Thoracic aorta (tissue), 2 donors: ENCODE measurements around the gene UBL4A. TPM values are rescaled to one million over a fixed set of nuclear protein-coding genes. Genes with fewer than 3 reads are reported as not detected.

ENCODE experiments used
- ATAC-seq: fragments of 150-250 bp; one replicate; pipeline ENCODE4 v1.8.0; 2017; ENCODE audit warnings: low read depth; ENCODE audit not compliant: insufficient number of reproducible peaks, low FRiP score
- DNase-seq: peaks from one replicate; pipeline ENCODE4 v3.0.0-alpha.2; 2020; ENCODE audit warnings: low spot score
- H3K27ac ChIP-seq, 2 donors: fragments of 200-600 bp; sonication (generic); 1 replicate in 1 of 2; 2 replicates in 1 of 2; pipeline ENCODE4 v1.5.1; 2016; ENCODE audit warnings: mild to moderate bottlenecking in 2 of 2, moderate library complexity in 2 of 2
- H3K27me3 ChIP-seq: fragments of 200-600 bp; sonication (generic); replicated peaks from 2 replicates; pipeline ENCODE4 v1.6.0; 2016; ENCODE audit warnings: mild to moderate bottlenecking; ENCODE audit not compliant: insufficient read depth
- H3K36me3 ChIP-seq: fragments of 200-600 bp; sonication (generic); one replicate; pipeline ENCODE4 v1.5.1; 2016
- H3K4me1 ChIP-seq, 2 donors: fragments of 200-600 bp; sonication (generic); 1 replicate in 1 of 2; 2 replicates in 1 of 2; pipeline versions ENCODE4 v1.5.1 to v1.6.0; 2016; ENCODE audit warnings: low read depth in 2 of 2, mild to moderate bottlenecking in 1 of 2; ENCODE audit not compliant: control insufficient read depth in 1 of 2
- H3K4me3 ChIP-seq: fragments of 200-600 bp; sonication (generic); 2 replicates; pipeline ENCODE4 v1.5.1; 2016; ENCODE audit warnings: mild to moderate bottlenecking
- H3K9me3 ChIP-seq: fragments of 200-600 bp; sonication (generic); 2 replicates; pipeline ENCODE4 v1.5.1; 2016
- CTCF ChIP-seq: fragments of 200-600 bp; sonication (generic); IDR thresholded peaks from one replicate; pipeline ENCODE4 v1.5.1; 2019; ENCODE audit warnings: antibody characterized with exemption
- total RNA-seq, 2 donors: library from RNA; depleted of rRNA; stranded (reverse); fragments of >200 nt; gene quantifications; one replicate each; pipeline versions ENCODE4 v1.1.0 to v1.2.3, GENCODE V29; 2016

Gene UBL4A
- total RNA-seq, 2 donors from 2014 or later, result 28.1 to 67.1 TPM

GRCh38 chrX:154437971-154438893 lies 48.2 kb downstream of the UBL4A start:
- H3K9me3 ChIP-seq, result no peaks in the 10 kb centered on the region
- no peaks in the 10 kb centered on the region for H3K27me3 ChIP-seq
- no peak for TF ChIP-seq CTCF
- DNase-seq, result no peak
- H3K27ac ChIP-seq, result peak overlapping the region in 1 of 2 donors; percentile 71
- no peak for ATAC-seq
- H3K4me1 ChIP-seq, result peaks cover 0 to 14% of the 10 kb centered on the region in 2 donors
- peak overlapping the region; percentile 78 for H3K4me3 ChIP-seq
- H3K36me3 ChIP-seq, result no peaks in the 10 kb centered on the region

- H3K27ac ChIP-seq, result peak within 1 kb of the TSS; percentile 71 to 72
- H3K9me3 ChIP-seq, result no peaks in the 10 kb centered on the region
- peak within 1 kb of the TSS; percentile 78 for H3K4me3 ChIP-seq
- DNase-seq (no peak), ATAC-seq (peak; percentile 41)
- no peaks in the 10 kb centered on the region for H3K36me3 ChIP-seq
- TF ChIP-seq CTCF, result no peak
- H3K4me1 ChIP-seq, result peaks cover 0 to 13% of the 10 kb centered on the region in 2 donors
- no peaks in the 10 kb centered on the region for H3K27me3 ChIP-seq
Measured at GRCh38 chrX:154436983-154437752, 49.2 kb downstream of the UBL4A start, which contains the start of gene GDI1. TSS of gene GDI1 (plus strand) at chrX:154437154. CDS start at chrX:154437255, 101 bp downstream.

GRCh38 chrX:154436374-154436982 lies 49.9 kb downstream of the UBL4A start:
- Histone ChIP-seq H3K4me3 (peak overlapping the region; percentile 78), H3K4me1 (peaks cover 0 to 13% of the 10 kb centered on the region in 2 donors), H3K36me3 (no peaks in the 10 kb centered on the region), H3K27ac (peak overlapping the region; percentile 71 to 72), H3K27me3 (no peaks in the 10 kb centered on the region), H3K9me3 (no peaks in the 10 kb centered on the region)
- DNase-seq (no peak), ATAC-seq (no peak)
- no peak for TF ChIP-seq CTCF

- no peaks in the 10 kb centered on the region for H3K36me3 ChIP-seq
- no peaks in the 10 kb centered on the region for H3K27me3 ChIP-seq
- H3K4me3 ChIP-seq, result no peak overlapping the region
- no peaks in the 10 kb centered on the region for H3K9me3 ChIP-seq
- H3K4me1 ChIP-seq, result peaks cover 0 to 14% of the 10 kb centered on the region in 2 donors
- H3K27ac ChIP-seq, result no peak overlapping the region
- ATAC-seq, result no peak
- DNase-seq, result no peak
- no peak for TF ChIP-seq CTCF
Measured at GRCh38 chrX:154435171-154435733, 51.2 kb downstream of the UBL4A start.
